A673 (cell line): Measurements from ENCODE around the gene OR8B8. TPM values are rescaled to one million over a fixed set of nuclear protein-coding genes. Genes with fewer than 3 reads are reported as not detected.
"Not testable (repeated sequence)": the region's sequence is repeated elsewhere in the genome, so short reads cannot be mapped to it uniquely, and the experiment has no call there.

ENCODE experiments used
- BruUV-seq: library from RNA; stranded (reverse); fragments of 400-500 nt; replicated peaks from 2 replicates; lab custom pipeline; 2021; lab: Mats Ljungman, UMichigan
- CTCF ChIA-PET: fragments of 300-600 bp; sonication (Branson Sonifier 250); formaldehyde crosslinking; loops from one replicate; lab custom pipeline; 2022; ENCODE audit warnings: antibody characterized with exemption; lab: Charles Lee
- POLR2A ChIA-PET: fragments of 300-600 bp; sonication (Branson Sonifier 250); formaldehyde crosslinking; loops from one replicate; lab custom pipeline; 2022; ENCODE audit warnings: antibody characterized with exemption; ENCODE audit not compliant: low non-redundant PET; lab: Charles Lee
- DNase-seq: peaks from one replicate; pipeline ENCODE4 v3.0.0-alpha.2; 2015; ENCODE audit warnings: low spot score
- H3K27ac ChIP-seq: fragments of 200-600 bp; sonication (generic); 2 replicates; pipeline ENCODE4 v1.5.1; 2016; ENCODE audit warnings: mixed run types, low read depth, mild to moderate bottlenecking, mixed read lengths, antibody characterized with exemption, low read length; ENCODE audit not compliant: poor library complexity, severe bottlenecking
- H3K27me3 ChIP-seq: fragments of 200-600 bp; sonication (generic); replicated peaks from 2 replicates; pipeline ENCODE4 v1.6.1; 2017; ENCODE audit warnings: mixed run types, low read depth, mild to moderate bottlenecking, mixed read lengths, antibody characterized with exemption, low read length; ENCODE audit not compliant: insufficient read depth, poor library complexity
- H3K36me3 ChIP-seq: fragments of 200-600 bp; sonication (generic); 2 replicates; pipeline ENCODE4 v1.6.1; 2016; ENCODE audit warnings: mixed run types, mild to moderate bottlenecking, mixed read lengths, antibody characterized with exemption, low read length; ENCODE audit not compliant: insufficient read depth, poor library complexity, severe bottlenecking
- H3K4me1 ChIP-seq: fragments of 200-600 bp; sonication (generic); 2 replicates; pipeline ENCODE4 v1.6.1; 2017; ENCODE audit warnings: mixed run types, mild to moderate bottlenecking, mixed read lengths, antibody characterized with exemption, low read length; ENCODE audit not compliant: insufficient read depth, poor library complexity, severe bottlenecking
- H3K4me3 ChIP-seq: fragments of 200-600 bp; sonication (generic); 2 replicates; pipeline ENCODE4 v1.5.1; 2016; ENCODE audit warnings: low read depth, mixed run types, mild to moderate bottlenecking, mixed read lengths, low read length; ENCODE audit not compliant: poor library complexity, severe bottlenecking
- H3K9me3 ChIP-seq: fragments of 200-600 bp; sonication (generic); 2 replicates; pipeline ENCODE4 v1.6.1; 2016; ENCODE audit warnings: mixed run types, low read depth, mild to moderate bottlenecking, mixed read lengths, antibody characterized with exemption, low read length; ENCODE audit not compliant: poor library complexity, severe bottlenecking
- CTCF ChIP-seq: fragments of 300-800, 200-600 bp; sonication (generic); conservative IDR thresholded peaks from 2 replicates; pipeline ENCODE4 v1.5.1; 2017; ENCODE audit warnings: low read depth, mild to moderate bottlenecking, antibody characterized with exemption, low read length, moderate library complexity, mixed read lengths
- EZH2 ChIP-seq: fragments of 200-600 bp; sonication (generic); IDR thresholded peaks from 2 replicates; pipeline ENCODE4 v1.6.1; 2017; ENCODE audit warnings: borderline replicate concordance, low read depth, mild to moderate bottlenecking, mixed read lengths, antibody characterized with exemption, low read length; ENCODE audit not compliant: poor library complexity, severe bottlenecking
- intact Hi-C: fragments of 100-400 bp; cut with micrococcal nuclease; formaldehyde crosslinking; loops from one replicate; pipeline ENCODE4 v1.10.0; 2022; ENCODE audit not compliant: unreplicated experiment
- total RNA-seq: library from RNA; stranded (reverse); gene quantifications from 2 replicates; pipeline ENCODE4 v1.2.3, GENCODE V29; 2021

Gene OR8B8
- total RNA-seq, 1 experiment from 2014 or later = not detected

GRCh38 chr11:124409906-124410305 is 35.6 kb downstream of the OR8B8 start:
- POLR2A ChIA-PET = no interaction called here
- DNase-seq = no peak
- no peak overlapping the region for H3K4me3 ChIP-seq
- no peaks in the 10 kb centered on the region for H3K27me3 ChIP-seq
- H3K36me3 ChIP-seq = no peaks in the 10 kb centered on the region
- TF ChIP-seq EZH2 (no peak), CTCF (no peak)
- peaks cover 20% of the 10 kb centered on the region for H3K4me1 ChIP-seq
- intact Hi-C loops = loop anchor here (5.0 to 10.0 kb wide), 3 partner anchors 338 to 455 kb away; partner anchors contain the start of genes ESAM and ROBO3
- H3K9me3 ChIP-seq = no peaks in the 10 kb centered on the region
- CTCF ChIA-PET = no interaction called here
- no TSS peak for BruUV-seq
- H3K27ac ChIP-seq = no peak overlapping the region

- intact Hi-C loops = loop anchor here (5.0 to 10.0 kb wide), 2 partner anchors 333 to 459 kb away; partner anchors contain the start of gene ROBO3
- TF ChIP-seq EZH2 (no peak), CTCF (no peak)
- Histone ChIP-seq H3K9me3 (no peaks in the 10 kb centered on the region), H3K4me3 (no peak overlapping the region), H3K27me3 (no peaks in the 10 kb centered on the region), H3K36me3 (no peaks in the 10 kb centered on the region), H3K27ac (peak overlapping the region; percentile 60), H3K4me1 (peaks cover 21% of the 10 kb centered on the region)
- BruUV-seq = no TSS peak
- ChIA-PET CTCF (no interaction called here), POLR2A (no interaction called here)
- DNase-seq = peak; percentile 30
Measured at GRCh38 chr11:124405581-124405980, 39.9 kb downstream of the OR8B8 start.

GRCh38 chr11:124403186-124403585 is 42.3 kb downstream of the OR8B8 start:
- intact Hi-C loops = loop anchor here (10.0 kb wide), 1 partner anchor 462 kb away; the partner anchor contains the start of gene ROBO3
- H3K36me3 ChIP-seq, H3K4me3 ChIP-seq, BruUV-seq, POLR2A ChIA-PET, H3K27me3 ChIP-seq, DNase-seq, H3K9me3 ChIP-seq, CTCF ChIA-PET, H3K27ac ChIP-seq: not testable (repeated sequence)
- H3K4me1 ChIP-seq = peaks cover 21% of the 10 kb centered on the region

GRCh38 chr11:124402326-124402922 is 43.1 kb downstream of the OR8B8 start:
- ChIA-PET POLR2A (no interaction called here), CTCF (interaction anchor here (0.6 kb wide), 1 partner anchor 42 kb away, joined by 3 read pairs; no protein-coding TSS in a partner anchor)
- H3K9me3 ChIP-seq = no peaks in the 10 kb centered on the region
- no peak overlapping the region for H3K4me3 ChIP-seq
- intact Hi-C loops = loop anchor here (10.0 kb wide), 1 partner anchor 462 kb away; the partner anchor contains the start of gene ROBO3
- TF ChIP-seq CTCF (peak; percentile 97), EZH2 (no peak)
- peaks cover 21% of the 10 kb centered on the region for H3K4me1 ChIP-seq
- no peak overlapping the region for H3K27ac ChIP-seq
- no TSS peak for BruUV-seq
- DNase-seq = peak; percentile 89
- H3K36me3 ChIP-seq = no peaks in the 10 kb centered on the region
- H3K27me3 ChIP-seq = no peaks in the 10 kb centered on the region
